NCI-H1694 treated with DMSO at 0.1 percent for 48 hours (cell line): ENCODE measurements around the gene FAM200B.
"Not testable (repeated sequence)": the region's sequence is repeated elsewhere in the genome, so short reads cannot be mapped to it uniquely, and the experiment has no call there.

Source experiments
- DNase-seq: peaks from one replicate; lab custom pipeline; 2025; lab: John Stamatoyannopoulos, UW

The FAM200B gene

GRCh38 chr4:15696866-15697265, 15.2 kb downstream of the FAM200B start:
- no peak for DNase-seq

- no peak for DNase-seq
These were observed 21.3 kb downstream of the FAM200B start, which contains the start of gene BST1 for GRCh38 chr4:15702941-15703403. Gene BST1, plus strand, starts transcription at chr4:15703065. Its CDS starts 80 bp downstream, at chr4:15703145.

GRCh38 chr4:15703439-15703838, 21.8 kb downstream of the FAM200B start:
- DNase-seq: no peak

GRCh38 chr4:15704129-15704528, 22.5 kb downstream of the FAM200B start:
- DNase-seq: no peak

- no peak for DNase-seq
These were observed 25.2 kb downstream of the FAM200B start for GRCh38 chr4:15706646-15707362.

- no peak for DNase-seq
These were observed 25.7 kb downstream of the FAM200B start for GRCh38 chr4:15707363-15707715.

- DNase-seq: no peak
These were observed 30.1 kb downstream of the FAM200B start for GRCh38 chr4:15711762-15712161.

- DNase-seq: no peak
These were observed 30.6 kb downstream of the FAM200B start for GRCh38 chr4:15712214-15712613.

GRCh38 chr4:15714141-15714540, 32.5 kb downstream of the FAM200B start:
- no peak for DNase-seq

GRCh38 chr4:15714646-15715435, 33.2 kb downstream of the FAM200B start:
- no peak for DNase-seq

- no peak for DNase-seq
These were observed 34.5 kb downstream of the FAM200B start for GRCh38 chr4:15716115-15716514.

GRCh38 chr4:15717086-15717485, 35.5 kb downstream of the FAM200B start:
- DNase-seq: no peak

GRCh38 chr4:15717657-15718416, 36.2 kb downstream of the FAM200B start:
- DNase-seq: no peak

- DNase-seq: no peak
These were observed 36.8 kb downstream of the FAM200B start for GRCh38 chr4:15718465-15718864.

- no peak for DNase-seq
These were observed 37.3 kb downstream of the FAM200B start for GRCh38 chr4:15718959-15719358.

GRCh38 chr4:15719506-15719905, 37.9 kb downstream of the FAM200B start:
- DNase-seq: no peak

- DNase-seq: no peak
These were observed 39.2 kb downstream of the FAM200B start for GRCh38 chr4:15720851-15721250.

- no peak for DNase-seq
These were observed 44.0 kb downstream of the FAM200B start for GRCh38 chr4:15725608-15726007.

GRCh38 chr4:15729910-15730533, 48.4 kb downstream of the FAM200B start:
- DNase-seq: peak; percentile 8

GRCh38 chr4:15733061-15733460, 51.4 kb downstream of the FAM200B start:
- DNase-seq: not testable (repeated sequence)

- DNase-seq: no peak
These were observed 53.9 kb downstream of the FAM200B start for GRCh38 chr4:15735536-15735935.

GRCh38 chr4:15736514-15737050, 55.0 kb downstream of the FAM200B start:
- DNase-seq: no peak
